Mesothelial cell of epicardium (in vitro differentiated cells): ENCODE measurements around the gene TBC1D22A. TPM values are rescaled to one million over a fixed set of nuclear protein-coding genes. Genes with fewer than 3 reads are reported as not detected.

Source experiments
- DNase-seq, 2 experiments: peaks; one replicate each; pipeline ENCODE4 v3.0.0; 2021; ENCODE audit warnings: low spot score in 2 of 2; ENCODE audit not compliant: unreplicated experiment in 2 of 2
- H3K27ac Mint-ChIP-seq: 2 replicates; pipeline ENCODE4 v1.8.0; 2021; ENCODE audit warnings: mixed read lengths
- H3K27me3 Mint-ChIP-seq: 2 replicates; pipeline ENCODE4 v1.8.0; 2021; ENCODE audit warnings: low read depth, mixed read lengths
- H3K36me3 Mint-ChIP-seq: 2 replicates; pipeline ENCODE4 v1.8.0; 2021; ENCODE audit warnings: mixed read lengths
- H3K4me1 Mint-ChIP-seq: 2 replicates; pipeline ENCODE4 v1.8.0; 2021; ENCODE audit warnings: mixed read lengths
- H3K4me3 Mint-ChIP-seq: 2 replicates; pipeline ENCODE4 v1.8.0; 2021; ENCODE audit warnings: mild to moderate bottlenecking, moderate library complexity, mixed read lengths
- H3K9me3 Mint-ChIP-seq: 2 replicates; pipeline ENCODE4 v1.8.0; 2021; ENCODE audit warnings: mixed read lengths
- total RNA-seq: library from RNA; stranded (reverse); gene quantifications from 3 replicates; pipeline ENCODE4 v1.2.1, GENCODE V29; 2021
- TF ChIP-seq, protein P1 (sequence below): fragments of 200-600 bp; sonication (generic); IDR thresholded peaks from one replicate; pipeline ENCODE4 v1.5.0; 2021; ENCODE audit warnings: antibody characterized with exemption; ENCODE audit not compliant: unreplicated experiment

TBC1D22A gene
- total RNA-seq, 1 donor from 2014 or later, result 26.6 TPM

DNA sequence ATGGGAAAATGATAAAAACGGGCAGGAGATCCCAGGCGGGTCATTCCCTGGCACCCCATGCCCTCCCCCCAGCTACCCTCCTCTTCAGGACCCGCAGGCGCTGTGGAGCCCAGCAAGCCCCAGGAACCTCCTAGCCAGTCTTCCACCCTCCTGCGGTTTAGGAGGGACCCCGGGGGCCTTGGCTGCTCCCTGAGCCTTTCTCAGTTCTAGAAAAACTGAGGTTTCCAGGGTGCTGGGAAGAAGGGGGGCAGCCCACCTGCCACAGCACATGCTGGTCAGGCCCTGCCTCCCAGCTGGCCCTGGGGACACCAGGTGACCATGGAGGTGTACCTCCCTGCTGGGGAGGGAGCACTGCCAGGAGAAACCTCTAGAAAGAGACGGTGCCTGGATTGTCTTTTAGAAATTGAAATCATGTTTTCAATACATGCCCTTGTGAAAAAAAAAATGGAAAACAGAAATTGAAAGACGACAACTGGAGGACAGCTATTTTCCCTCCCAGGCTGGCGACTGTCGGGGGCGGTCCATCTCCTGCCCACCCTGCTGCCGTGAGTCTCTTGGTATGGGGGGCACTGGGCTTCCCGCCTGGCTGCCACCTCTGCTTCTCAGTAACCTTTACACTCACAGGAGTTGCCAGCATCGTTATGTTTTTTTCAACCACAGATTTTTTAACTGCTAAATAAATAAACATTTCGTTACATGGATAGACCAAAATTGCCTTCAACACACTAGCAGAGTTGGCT is 398.5 kb downstream of the TBC1D22A start:
- H3K9me3 Mint-ChIP-seq, result no peaks in the 10 kb centered on the region
- H3K27ac Mint-ChIP-seq, result no peak overlapping the region
- TF ChIP-seq, protein P1, sequence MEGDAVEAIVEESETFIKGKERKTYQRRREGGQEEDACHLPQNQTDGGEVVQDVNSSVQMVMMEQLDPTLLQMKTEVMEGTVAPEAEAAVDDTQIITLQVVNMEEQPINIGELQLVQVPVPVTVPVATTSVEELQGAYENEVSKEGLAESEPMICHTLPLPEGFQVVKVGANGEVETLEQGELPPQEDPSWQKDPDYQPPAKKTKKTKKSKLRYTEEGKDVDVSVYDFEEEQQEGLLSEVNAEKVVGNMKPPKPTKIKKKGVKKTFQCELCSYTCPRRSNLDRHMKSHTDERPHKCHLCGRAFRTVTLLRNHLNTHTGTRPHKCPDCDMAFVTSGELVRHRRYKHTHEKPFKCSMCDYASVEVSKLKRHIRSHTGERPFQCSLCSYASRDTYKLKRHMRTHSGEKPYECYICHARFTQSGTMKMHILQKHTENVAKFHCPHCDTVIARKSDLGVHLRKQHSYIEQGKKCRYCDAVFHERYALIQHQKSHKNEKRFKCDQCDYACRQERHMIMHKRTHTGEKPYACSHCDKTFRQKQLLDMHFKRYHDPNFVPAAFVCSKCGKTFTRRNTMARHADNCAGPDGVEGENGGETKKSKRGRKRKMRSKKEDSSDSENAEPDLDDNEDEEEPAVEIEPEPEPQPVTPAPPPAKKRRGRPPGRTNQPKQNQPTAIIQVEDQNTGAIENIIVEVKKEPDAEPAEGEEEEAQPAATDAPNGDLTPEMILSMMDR, result no peak
- no peak overlapping the region for H3K4me3 Mint-ChIP-seq
- no peaks in the 10 kb centered on the region for H3K4me1 Mint-ChIP-seq
- H3K36me3 Mint-ChIP-seq, result no peaks in the 10 kb centered on the region
- no peaks in the 10 kb centered on the region for H3K27me3 Mint-ChIP-seq
- DNase-seq, result no peak

DNA sequence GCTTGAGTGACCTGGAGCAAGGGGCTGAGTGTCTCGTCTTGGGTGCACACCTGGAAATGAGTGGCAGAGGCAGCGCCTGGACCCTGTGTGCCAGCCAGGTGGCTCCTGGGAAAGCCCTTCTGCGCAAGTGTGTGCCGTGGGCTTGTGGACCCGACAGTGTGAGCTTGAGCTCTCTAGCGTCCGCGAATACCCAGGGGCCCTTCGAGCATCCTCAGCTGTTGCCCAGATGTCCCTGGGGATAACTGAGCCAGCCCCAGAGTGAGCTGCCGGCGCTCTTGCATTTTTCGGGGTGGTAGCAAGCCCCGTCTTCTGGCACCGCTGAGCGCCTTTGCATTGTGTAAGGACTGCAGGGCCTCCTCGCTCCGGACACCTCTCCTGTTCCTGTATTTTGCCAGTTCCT is 399.2 kb downstream of the TBC1D22A start:
- TF ChIP-seq, protein P1, result no peak
- Mint-ChIP-seq H3K27ac (no peak overlapping the region), H3K4me3 (no peak overlapping the region), H3K36me3 (no peaks in the 10 kb centered on the region), H3K27me3 (no peaks in the 10 kb centered on the region), H3K9me3 (no peaks in the 10 kb centered on the region), H3K4me1 (no peaks in the 10 kb centered on the region)
- peak in 1 of 2 experiments; percentile 12 for DNase-seq

DNA sequence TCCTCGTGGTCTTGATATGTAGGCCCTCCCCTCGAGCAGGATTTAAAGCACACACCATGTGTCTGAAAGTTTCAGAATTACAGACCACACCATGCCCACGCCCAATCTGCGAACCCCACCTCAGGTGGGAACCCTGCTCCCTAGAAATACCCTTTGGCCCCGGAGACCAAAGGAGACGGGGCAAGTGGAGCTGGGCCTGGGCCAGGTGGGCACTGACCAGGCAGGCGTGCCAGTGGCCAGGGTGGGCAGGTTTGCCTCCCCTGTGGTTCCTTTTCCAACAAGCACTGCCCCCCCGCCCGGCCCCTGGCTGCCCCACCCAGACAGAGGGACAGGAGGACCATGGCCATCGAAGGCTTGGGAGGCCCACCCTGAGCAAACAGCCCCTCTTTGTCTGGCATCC is 400.4 kb downstream of the TBC1D22A start:
- peak in 1 of 2 experiments; percentile 16 for DNase-seq
- H3K4me1 Mint-ChIP-seq, result no peaks in the 10 kb centered on the region
- H3K9me3 Mint-ChIP-seq, result no peaks in the 10 kb centered on the region
- no peak overlapping the region for H3K27ac Mint-ChIP-seq
- H3K4me3 Mint-ChIP-seq, result no peak overlapping the region
- TF ChIP-seq, protein P1, result no peak
- H3K36me3 Mint-ChIP-seq, result peaks cover 6% of the 10 kb centered on the region
- H3K27me3 Mint-ChIP-seq, result no peaks in the 10 kb centered on the region

DNA sequence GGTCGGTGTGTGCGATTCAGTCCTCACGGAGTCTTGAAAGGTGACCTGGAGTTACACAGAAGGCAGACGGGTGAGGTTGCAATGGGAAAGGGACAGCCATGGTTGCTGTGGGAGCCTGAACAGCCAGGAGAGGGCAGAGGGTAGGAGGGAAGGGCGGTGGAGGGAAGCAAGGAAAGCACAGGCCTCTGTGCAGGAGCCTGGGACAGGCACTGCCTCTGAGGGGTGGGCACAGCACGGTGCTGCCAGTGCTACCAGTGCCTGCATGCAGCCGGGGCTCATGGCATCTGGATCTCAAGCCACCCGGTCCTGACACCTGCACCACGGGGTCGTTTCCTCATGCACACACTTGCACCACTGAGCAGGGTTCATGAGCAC is 401.0 kb downstream of the TBC1D22A start:
- Mint-ChIP-seq H3K4me1 (no peaks in the 10 kb centered on the region), H3K4me3 (no peak overlapping the region), H3K36me3 (peaks cover 6% of the 10 kb centered on the region), H3K27me3 (no peaks in the 10 kb centered on the region), H3K27ac (no peak overlapping the region), H3K9me3 (no peaks in the 10 kb centered on the region)
- DNase-seq, result peak in 1 of 2 experiments; percentile 4
- TF ChIP-seq, protein P1, result no peak

DNA sequence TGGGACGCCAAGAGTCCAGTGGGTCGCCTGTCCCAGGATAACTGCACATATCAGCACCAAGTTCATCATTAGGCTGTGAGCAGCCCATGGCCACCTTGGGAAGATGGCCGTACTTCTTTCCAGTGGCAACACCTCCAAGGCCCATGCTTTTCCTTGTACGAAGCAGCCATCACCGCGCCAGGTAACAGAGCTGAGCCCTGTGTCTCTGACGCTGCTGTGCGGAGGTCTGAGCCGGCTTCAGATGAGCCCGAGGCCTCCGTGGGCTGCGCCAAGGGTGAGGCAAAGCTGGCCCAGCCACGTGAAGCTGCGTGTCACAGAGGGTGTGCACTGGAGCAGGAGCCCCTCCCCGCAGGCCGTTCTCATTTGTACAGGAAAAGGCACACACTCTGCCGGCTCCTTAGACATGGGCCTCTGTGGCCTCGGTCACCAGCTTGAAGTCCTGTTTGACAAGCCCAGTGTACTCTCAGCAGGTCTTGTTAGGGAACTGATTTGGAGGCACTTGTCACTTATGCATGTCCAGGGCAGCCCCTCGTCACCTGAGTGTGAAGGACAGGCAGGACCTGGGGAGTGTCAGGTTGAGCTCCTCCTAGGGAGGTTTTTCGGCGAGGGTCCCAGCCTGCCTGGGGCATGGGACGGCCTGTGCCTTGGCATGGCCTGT is 401.5 kb downstream of the TBC1D22A start:
- Mint-ChIP-seq H3K27me3 (no peaks in the 10 kb centered on the region), H3K36me3 (peaks cover 6% of the 10 kb centered on the region), H3K4me1 (no peaks in the 10 kb centered on the region), H3K27ac (no peak overlapping the region), H3K4me3 (no peak overlapping the region), H3K9me3 (no peaks in the 10 kb centered on the region)
- TF ChIP-seq, protein P1, result no peak
- DNase-seq, result peak in 1 of 2 experiments; percentile 6
